ENCODE measurements around the gene SCFD1.

SCFD1 gene

GRCh38 chr14:30580616-30581282, 41.4 kb upstream of the SCFD1 start:
- TF ChIP-seq CTCF (IDR thresholded peaks at IDR 0.05; ENCODE audit: low read depth, low read length): no peak
- H3K4me1 ChIP-seq: no peaks in the 10 kb centered on the region
- H3K36me3 ChIP-seq: peaks cover 8% of the 10 kb centered on the region
- no peaks in the 10 kb centered on the region for H3K9me3 ChIP-seq
- no peaks in the 10 kb centered on the region for H3K27me3 ChIP-seq
- no peak overlapping the region for H3K4me3 ChIP-seq (ENCODE audit: low read depth, low read length)
- no peak for DNase-seq

GRCh38 chr14:30581283-30581625, 40.9 kb upstream of the SCFD1 start:
- H3K4me1 ChIP-seq: no peaks in the 10 kb centered on the region
- no peaks in the 10 kb centered on the region for H3K27me3 ChIP-seq
- H3K9me3 ChIP-seq: no peaks in the 10 kb centered on the region
- DNase-seq: no peak
- no peak overlapping the region for H3K4me3 ChIP-seq (ENCODE audit: low read depth, low read length)
- peaks cover 8% of the 10 kb centered on the region for H3K36me3 ChIP-seq
- TF ChIP-seq CTCF (IDR thresholded peaks at IDR 0.05; ENCODE audit: low read depth, low read length): no peak

- no peak for TF ChIP-seq CTCF (IDR thresholded peaks at IDR 0.05; ENCODE audit: low read depth, low read length)
- peaks cover 8% of the 10 kb centered on the region for H3K36me3 ChIP-seq
- H3K9me3 ChIP-seq: no peaks in the 10 kb centered on the region
- no peak overlapping the region for H3K4me3 ChIP-seq (ENCODE audit: low read depth, low read length)
- DNase-seq: no peak
- H3K4me1 ChIP-seq: no peaks in the 10 kb centered on the region
- H3K27me3 ChIP-seq: no peaks in the 10 kb centered on the region
Observed at GRCh38 chr14:30582376-30582775, 39.7 kb upstream of the SCFD1 start.

GRCh38 chr14:30584058-30584630, 38.0 kb upstream of the SCFD1 start:
- H3K9me3 ChIP-seq: no peaks in the 10 kb centered on the region
- no peaks in the 10 kb centered on the region for H3K4me1 ChIP-seq
- H3K4me3 ChIP-seq (ENCODE audit: low read depth, low read length): no peak overlapping the region
- DNase-seq: no peak
- TF ChIP-seq CTCF (IDR thresholded peaks at IDR 0.05; ENCODE audit: low read depth, low read length): no peak
- peaks cover 8% of the 10 kb centered on the region for H3K36me3 ChIP-seq
- no peaks in the 10 kb centered on the region for H3K27me3 ChIP-seq

- DNase-seq: no peak
- Histone ChIP-seq H3K27me3 (no peaks in the 10 kb centered on the region), H3K4me3 (ENCODE audit: low read depth, low read length) (no peak overlapping the region), H3K9me3 (no peaks in the 10 kb centered on the region), H3K36me3 (peaks cover 19% of the 10 kb centered on the region), H3K4me1 (no peaks in the 10 kb centered on the region)
- no peak for TF ChIP-seq CTCF (IDR thresholded peaks at IDR 0.05; ENCODE audit: low read depth, low read length)
Observed at GRCh38 chr14:30585204-30585603, 36.9 kb upstream of the SCFD1 start.

- no peak for DNase-seq
- Histone ChIP-seq H3K9me3 (no peaks in the 10 kb centered on the region), H3K27me3 (no peaks in the 10 kb centered on the region), H3K4me3 (ENCODE audit: low read depth, low read length) (no peak overlapping the region), H3K36me3 (peaks cover 28% of the 10 kb centered on the region), H3K4me1 (no peaks in the 10 kb centered on the region)
- TF ChIP-seq CTCF (IDR thresholded peaks at IDR 0.05; ENCODE audit: low read depth, low read length): no peak
Observed at GRCh38 chr14:30587141-30587540, 35.0 kb upstream of the SCFD1 start.

All from BE2C (cell line).